HG03139 (cell line): ENCODE results near the gene INPP4B.
"Not testable (repeated sequence)": the region's sequence is repeated elsewhere in the genome, so short reads cannot be mapped to it uniquely, and the experiment has no call there.

Experiments used
- ATAC-seq: cut with Tn5 transposase; IDR thresholded peaks from one replicate; pipeline ENCODE4 v1.9.1; 2021; ENCODE audit not compliant: unreplicated experiment

Gene INPP4B

GRCh38 chr4:142826503-142827241, 19.4 kb downstream of the INPP4B start:
- ATAC-seq: no peak

- ATAC-seq: no peak
Observed at GRCh38 chr4:142824368-142824767, 21.7 kb downstream of the INPP4B start.

- ATAC-seq: no peak
Observed at GRCh38 chr4:142823796-142824195, 22.3 kb downstream of the INPP4B start.

GRCh38 chr4:142818476-142818875, 27.6 kb downstream of the INPP4B start:
- no peak for ATAC-seq

- ATAC-seq: no peak
Observed at GRCh38 chr4:142818031-142818430, 28.1 kb downstream of the INPP4B start.

GRCh38 chr4:142817442-142817841, 28.7 kb downstream of the INPP4B start:
- ATAC-seq: no peak

DNA sequence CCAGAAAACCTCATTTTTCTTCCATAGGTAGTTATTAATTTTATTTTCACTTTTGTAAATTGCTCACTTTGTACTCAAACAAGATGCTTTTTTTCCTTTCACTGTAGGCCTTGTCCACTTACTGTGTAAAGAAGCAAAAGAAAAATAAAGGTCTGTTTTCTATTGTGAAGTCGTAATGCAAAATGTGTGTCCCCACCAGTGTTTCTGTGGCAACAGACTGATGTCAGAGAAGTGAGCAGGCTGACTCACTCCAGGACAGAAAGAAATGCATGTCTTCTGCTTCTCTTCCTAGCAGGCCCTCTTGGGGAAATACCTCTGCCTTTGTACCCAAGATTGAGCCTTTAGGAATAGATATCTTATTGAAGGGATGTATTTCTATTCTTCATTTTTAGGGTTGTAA, 30.3 kb downstream of the INPP4B start:
- no peak for ATAC-seq

DNA sequence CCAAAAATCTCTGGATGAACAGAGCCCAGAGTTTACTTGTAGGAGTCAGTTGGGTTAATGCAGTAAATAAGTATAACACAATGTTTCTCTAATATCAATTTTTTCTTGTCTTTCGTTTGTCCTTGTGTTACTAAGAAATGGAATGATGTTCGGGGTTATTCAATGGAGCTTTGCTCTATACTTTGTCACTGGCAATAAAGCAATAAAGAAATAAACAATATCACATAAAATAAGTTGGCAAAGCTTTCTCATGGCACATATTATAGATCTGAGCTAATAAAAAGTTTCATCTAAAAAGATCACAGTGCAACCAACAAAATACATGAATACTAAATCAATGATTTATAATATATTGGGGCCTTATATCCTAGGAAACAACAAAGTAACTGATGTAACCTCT, 32.7 kb downstream of the INPP4B start:
- ATAC-seq: no peak

GRCh38 chr4:142812091-142812490, 34.0 kb downstream of the INPP4B start:
- no peak for ATAC-seq

DNA sequence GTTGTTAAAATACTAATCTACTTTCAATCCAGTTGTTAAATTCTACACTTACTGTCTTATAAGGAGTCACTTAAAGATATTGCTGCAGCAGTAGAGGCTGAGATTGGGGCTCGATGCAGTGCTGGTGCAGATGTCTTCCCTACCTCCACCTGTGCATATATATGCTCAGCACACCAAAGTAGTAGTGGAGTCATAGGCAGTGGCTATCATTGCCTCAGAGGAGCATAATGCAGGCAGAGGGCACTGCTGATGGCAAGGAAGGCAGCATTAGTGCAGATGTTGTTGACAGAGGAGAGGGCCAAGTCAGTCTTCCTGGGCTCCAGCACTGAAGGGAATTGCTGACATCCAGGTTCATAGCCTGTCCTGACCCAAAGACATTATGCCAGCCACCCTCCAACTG, 35.1 kb downstream of the INPP4B start:
- ATAC-seq: no peak

DNA sequence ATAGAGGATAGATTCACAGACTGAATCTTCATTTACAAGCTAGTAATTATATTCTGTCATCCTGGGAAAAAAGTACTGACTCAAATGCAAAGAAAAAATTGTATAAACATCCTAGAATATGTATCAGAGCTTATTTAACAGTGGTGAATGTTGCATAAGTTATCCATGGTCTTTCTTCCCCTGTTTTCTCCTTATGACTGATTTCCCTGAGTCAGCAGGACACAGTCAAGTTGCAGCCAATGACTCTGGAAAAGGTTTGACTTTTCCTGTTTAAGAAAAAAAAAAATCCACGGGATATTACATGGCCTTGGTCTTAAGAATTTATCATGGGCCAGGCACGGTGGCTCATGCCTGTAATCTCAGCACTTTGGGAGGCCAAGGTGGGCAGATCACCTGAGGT, 36.5 kb downstream of the INPP4B start:
- no peak for ATAC-seq

- not testable (repeated sequence) for ATAC-seq
Observed at GRCh38 chr4:142803879-142804278, 42.2 kb downstream of the INPP4B start.

DNA sequence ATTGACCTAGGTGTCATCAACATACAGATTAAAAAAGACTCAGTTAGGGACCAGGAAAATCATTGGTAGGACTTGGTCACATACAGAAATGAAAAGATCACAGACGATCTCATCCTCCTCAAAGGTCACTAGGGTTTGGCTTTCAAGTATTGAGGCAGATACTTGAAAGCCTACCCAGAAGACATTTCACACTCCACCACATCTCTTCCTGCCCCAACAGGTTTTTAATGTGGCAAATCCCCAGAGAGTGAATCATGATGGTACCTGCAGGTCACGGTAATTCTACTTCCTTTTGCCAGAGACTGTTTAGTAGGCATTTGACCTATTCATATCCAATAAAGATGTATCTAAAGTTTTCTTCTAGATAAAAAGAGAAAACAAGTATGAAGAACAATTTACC, 44.1 kb downstream of the INPP4B start:
- ATAC-seq: no peak

DNA sequence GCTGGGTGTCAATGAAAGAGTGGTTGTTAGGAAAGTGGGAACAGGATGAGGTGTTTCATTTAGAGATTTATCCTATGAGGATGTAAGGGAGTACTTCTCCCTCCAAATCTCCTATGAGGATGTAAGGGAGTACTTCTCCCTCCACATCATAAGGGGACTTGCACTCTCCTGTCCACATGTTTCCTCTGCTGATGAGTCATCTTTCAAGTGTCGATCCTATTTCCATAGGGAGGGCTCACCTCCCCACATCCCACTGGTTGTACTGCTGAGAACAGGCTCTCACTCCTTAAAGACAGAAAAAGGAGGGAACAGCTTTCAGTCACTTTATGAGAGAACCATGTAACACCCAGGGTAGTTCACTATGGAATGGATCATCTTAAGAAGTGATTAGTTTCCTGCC, 65.0 kb downstream of the INPP4B start:
- ATAC-seq: no peak

GRCh38 chr4:142778900-142779299, 67.2 kb downstream of the INPP4B start:
- ATAC-seq: no peak

- ATAC-seq: no peak
Observed at GRCh38 chr4:142778430-142778829, 67.7 kb downstream of the INPP4B start.

- ATAC-seq: no peak
Observed at GRCh38 chr4:142777045-142777743, 68.9 kb downstream of the INPP4B start.

DNA sequence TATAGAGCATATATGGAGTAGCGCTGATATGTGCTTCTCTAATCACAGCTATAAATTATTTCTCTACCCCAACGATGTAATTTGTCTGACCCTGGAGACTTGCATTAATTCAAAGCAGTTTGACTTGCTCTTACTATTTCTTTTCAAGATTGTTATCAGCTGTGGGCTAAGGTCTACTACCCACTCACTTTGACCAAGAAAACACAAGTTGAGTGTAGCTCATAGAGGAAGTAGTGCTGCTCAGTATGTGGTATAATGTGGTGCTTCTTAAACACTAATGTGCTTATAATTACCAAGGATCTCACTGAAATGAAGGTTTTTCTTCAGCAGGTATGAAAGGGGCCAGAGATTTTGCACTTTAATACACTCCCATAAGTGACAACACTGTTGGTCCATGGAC, 70.1 kb downstream of the INPP4B start:
- ATAC-seq: no peak

DNA sequence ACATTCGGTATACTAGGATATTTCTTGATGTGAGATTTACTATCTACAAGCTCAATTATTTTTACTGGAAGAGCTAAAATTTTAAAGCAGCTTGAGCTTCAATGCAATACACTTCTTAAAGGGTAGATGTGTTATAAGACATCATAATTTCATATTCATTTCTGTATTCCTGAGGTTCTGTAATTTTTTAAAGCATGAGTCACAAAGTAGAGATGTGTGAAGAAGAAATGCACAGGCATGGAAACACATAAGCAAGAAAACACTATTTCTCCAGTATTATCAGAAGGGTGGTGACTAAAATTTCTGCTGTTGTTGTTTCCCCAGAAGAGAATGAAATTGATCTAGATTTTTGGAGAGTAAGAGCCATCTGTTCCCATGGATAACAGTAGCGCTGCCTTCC, 72.6 kb downstream of the INPP4B start:
- no peak for ATAC-seq

GRCh38 chr4:142762280-142762679, 83.8 kb downstream of the INPP4B start:
- no peak for ATAC-seq

GRCh38 chr4:142752202-142752786, 93.8 kb downstream of the INPP4B start:
- no peak for ATAC-seq

- no peak for ATAC-seq
Observed at GRCh38 chr4:142743121-142743825, 102.8 kb downstream of the INPP4B start.
